ENCODE data around the gene BCAS3.
"Not testable (repeated sequence)": the region's sequence is repeated elsewhere in the genome, so short reads cannot be mapped to it uniquely, and the experiment has no call there.

Gene BCAS3

DNA sequence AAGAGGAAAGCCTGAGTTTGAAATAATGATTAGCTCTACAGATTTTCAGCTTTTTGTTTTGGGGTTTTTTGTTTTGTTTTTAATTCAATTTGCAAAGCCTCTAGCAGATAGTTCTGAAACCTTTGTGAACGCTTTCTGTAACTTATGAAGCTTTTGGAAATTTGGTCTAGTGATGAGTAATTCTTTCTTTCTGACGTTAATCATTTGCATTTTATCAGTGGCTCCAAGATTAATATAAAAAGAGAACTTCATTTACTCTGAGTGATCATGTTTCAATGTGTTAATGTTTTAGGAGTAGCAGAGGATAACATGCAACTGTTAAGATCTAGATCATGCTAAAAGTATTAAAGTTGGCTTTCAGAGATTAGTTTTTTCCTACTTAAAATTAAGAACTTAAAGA lies 561.7 kb downstream of the BCAS3 start:
- Histone ChIP-seq H3K9me2 (replicated peaks; ENCODE audit: control insufficient read depth, low read length) (no peaks in the 10 kb centered on the region), H4K20me1 (ENCODE audit: control insufficient read depth, insufficient read depth, low read depth, low read length) (no peaks in the 10 kb centered on the region), H3F3A (ENCODE audit: control insufficient read depth, insufficient read depth) (no peaks in the 10 kb centered on the region), H3K27ac (ENCODE audit: low read depth, low read length) (no peak overlapping the region), H3K36me3 (ENCODE audit: control insufficient read depth, low read length) (no peaks in the 10 kb centered on the region), H3K4me2 (ENCODE audit: low read length) (no peak overlapping the region), H3K27me3 (ENCODE audit: control insufficient read depth, low read length) (no peaks in the 10 kb centered on the region), H3K9me3 (ENCODE audit: control insufficient read depth, insufficient read depth, low read length) (no peaks in the 10 kb centered on the region), H3K4me3 (ENCODE audit: low read length) (no peak overlapping the region), H3K4me1 (ENCODE audit: control insufficient read depth, low read length) (no peaks in the 10 kb centered on the region), H3K79me2 (ENCODE audit: control insufficient read depth, low read length) (no peaks in the 10 kb centered on the region)
- TF ChIP-seq EZH2phosphoT487 (IDR thresholded peaks at IDR 0.05; ENCODE audit: borderline replicate concordance, low read length) = no peak
- TF ChIP-seq, protein P1, sequence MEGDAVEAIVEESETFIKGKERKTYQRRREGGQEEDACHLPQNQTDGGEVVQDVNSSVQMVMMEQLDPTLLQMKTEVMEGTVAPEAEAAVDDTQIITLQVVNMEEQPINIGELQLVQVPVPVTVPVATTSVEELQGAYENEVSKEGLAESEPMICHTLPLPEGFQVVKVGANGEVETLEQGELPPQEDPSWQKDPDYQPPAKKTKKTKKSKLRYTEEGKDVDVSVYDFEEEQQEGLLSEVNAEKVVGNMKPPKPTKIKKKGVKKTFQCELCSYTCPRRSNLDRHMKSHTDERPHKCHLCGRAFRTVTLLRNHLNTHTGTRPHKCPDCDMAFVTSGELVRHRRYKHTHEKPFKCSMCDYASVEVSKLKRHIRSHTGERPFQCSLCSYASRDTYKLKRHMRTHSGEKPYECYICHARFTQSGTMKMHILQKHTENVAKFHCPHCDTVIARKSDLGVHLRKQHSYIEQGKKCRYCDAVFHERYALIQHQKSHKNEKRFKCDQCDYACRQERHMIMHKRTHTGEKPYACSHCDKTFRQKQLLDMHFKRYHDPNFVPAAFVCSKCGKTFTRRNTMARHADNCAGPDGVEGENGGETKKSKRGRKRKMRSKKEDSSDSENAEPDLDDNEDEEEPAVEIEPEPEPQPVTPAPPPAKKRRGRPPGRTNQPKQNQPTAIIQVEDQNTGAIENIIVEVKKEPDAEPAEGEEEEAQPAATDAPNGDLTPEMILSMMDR (IDR thresholded peaks at IDR 0.05; ENCODE audit: low read depth, low read length, poor library complexity, severe bottlenecking) = no peak

DNA sequence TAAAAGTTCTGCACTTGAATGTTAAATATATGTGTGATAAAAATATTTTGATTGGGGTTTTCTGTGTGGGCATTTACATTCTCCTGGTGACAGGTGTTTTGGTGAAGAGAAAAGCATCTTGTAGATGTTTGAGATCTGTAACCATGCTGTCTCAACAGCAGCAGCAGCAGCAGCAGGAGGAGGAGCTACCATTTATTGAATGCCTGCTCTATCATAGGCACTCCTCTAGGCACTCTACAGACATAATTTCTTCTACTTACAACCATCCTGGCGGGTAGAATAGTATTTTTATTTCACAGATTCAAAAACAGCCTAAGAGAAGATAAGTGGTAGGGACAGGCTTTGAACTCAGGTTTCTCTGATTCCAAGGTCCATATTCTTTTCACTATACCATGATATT lies 562.3 kb downstream of the BCAS3 start:
- TF ChIP-seq, protein P1 (IDR thresholded peaks at IDR 0.05; ENCODE audit: low read depth, low read length, poor library complexity, severe bottlenecking) = no peak
- no peak for TF ChIP-seq EZH2phosphoT487 (IDR thresholded peaks at IDR 0.05; ENCODE audit: borderline replicate concordance, low read length)
- no peaks in the 10 kb centered on the region for H3K9me3 ChIP-seq (ENCODE audit: control insufficient read depth, insufficient read depth, low read length)
- no peak overlapping the region for H3K27ac ChIP-seq (ENCODE audit: low read depth, low read length)
- no peak overlapping the region for H3K4me3 ChIP-seq (ENCODE audit: low read length)
- H3K4me2 ChIP-seq (ENCODE audit: low read length) = no peak overlapping the region
- no peaks in the 10 kb centered on the region for H3K79me2 ChIP-seq (ENCODE audit: control insufficient read depth, low read length)
- no peaks in the 10 kb centered on the region for H3K27me3 ChIP-seq (ENCODE audit: control insufficient read depth, low read length)
- H4K20me1 ChIP-seq (ENCODE audit: control insufficient read depth, insufficient read depth, low read depth, low read length) = no peaks in the 10 kb centered on the region
- no peaks in the 10 kb centered on the region for H3F3A ChIP-seq (ENCODE audit: control insufficient read depth, insufficient read depth)
- no peaks in the 10 kb centered on the region for H3K36me3 ChIP-seq (ENCODE audit: control insufficient read depth, low read length)
- H3K9me2 ChIP-seq (replicated peaks; ENCODE audit: control insufficient read depth, low read length) = no peaks in the 10 kb centered on the region
- no peaks in the 10 kb centered on the region for H3K4me1 ChIP-seq (ENCODE audit: control insufficient read depth, low read length)

DNA sequence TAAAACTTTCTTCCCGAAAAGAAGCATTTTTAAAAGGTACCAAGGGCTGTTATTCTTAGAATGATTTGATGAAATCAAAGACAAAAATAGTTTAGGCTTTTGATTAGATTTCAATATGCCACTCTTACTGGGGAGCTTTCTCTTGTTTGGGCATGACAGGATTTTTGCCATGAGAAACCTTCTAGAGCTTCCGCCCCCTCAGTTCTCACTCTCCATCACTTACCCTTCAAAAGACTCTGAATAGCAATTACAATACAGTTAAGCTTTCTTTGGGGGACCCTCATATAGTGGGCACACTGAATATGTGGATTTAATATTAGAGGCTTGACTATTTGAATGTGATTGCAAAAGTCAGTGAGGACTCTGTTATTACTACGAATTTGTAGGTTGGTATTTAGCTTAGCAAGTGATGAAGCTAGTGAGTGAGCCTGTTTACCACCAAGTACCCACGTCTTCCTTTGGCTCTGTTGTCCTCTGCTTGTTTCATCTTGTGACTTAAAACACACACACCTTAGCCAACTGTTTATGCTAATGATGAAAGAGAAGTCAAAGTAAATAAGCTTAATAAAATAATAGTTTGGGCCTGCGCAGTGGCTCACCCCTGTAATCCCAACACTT lies 563.3 kb downstream of the BCAS3 start:
- Histone ChIP-seq H3K4me1 (ENCODE audit: control insufficient read depth, low read length) (no peaks in the 10 kb centered on the region), H4K20me1 (ENCODE audit: control insufficient read depth, insufficient read depth, low read depth, low read length) (no peaks in the 10 kb centered on the region), H3K27ac (ENCODE audit: low read depth, low read length) (no peak overlapping the region), H3K79me2 (ENCODE audit: control insufficient read depth, low read length) (no peaks in the 10 kb centered on the region), H3K4me3 (ENCODE audit: low read length) (no peak overlapping the region), H3K9me2 (replicated peaks; ENCODE audit: control insufficient read depth, low read length) (no peaks in the 10 kb centered on the region), H3K27me3 (ENCODE audit: control insufficient read depth, low read length) (no peaks in the 10 kb centered on the region; the same call in 1 of the 2 replicates), H3K36me3 (ENCODE audit: control insufficient read depth, low read length) (no peaks in the 10 kb centered on the region), H3F3A (ENCODE audit: control insufficient read depth, insufficient read depth) (no peaks in the 10 kb centered on the region), H3K9me3 (ENCODE audit: control insufficient read depth, insufficient read depth, low read length) (no peaks in the 10 kb centered on the region), H3K4me2 (ENCODE audit: low read length) (no peak overlapping the region)
- TF ChIP-seq, protein P1 (IDR thresholded peaks at IDR 0.05; ENCODE audit: low read depth, low read length, poor library complexity, severe bottlenecking) = no peak
- no peak for TF ChIP-seq EZH2phosphoT487 (IDR thresholded peaks at IDR 0.05; ENCODE audit: borderline replicate concordance, low read length)

DNA sequence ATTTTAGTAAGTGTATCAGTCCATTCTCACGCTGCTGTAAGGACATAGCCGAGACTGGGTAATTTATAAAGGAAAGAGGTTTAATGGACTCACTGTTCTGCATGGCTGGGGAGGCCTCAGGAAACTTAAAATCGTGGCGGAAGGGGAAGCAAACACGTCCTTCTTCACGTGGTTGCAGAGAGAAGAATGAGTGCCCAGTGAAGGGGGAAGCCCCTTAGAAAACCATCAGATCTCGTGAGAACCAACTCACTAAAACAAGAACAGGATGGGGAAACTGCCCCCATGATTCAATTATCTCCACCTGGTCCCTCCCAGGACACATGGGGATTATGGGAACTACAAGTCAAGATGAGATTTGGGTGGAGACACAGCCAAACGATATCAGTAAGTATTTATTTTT lies 567.3 kb downstream of the BCAS3 start:
- H3K4me3 ChIP-seq (ENCODE audit: low read length); H3K27me3 ChIP-seq (ENCODE audit: control insufficient read depth, low read length); H3K4me2 ChIP-seq (ENCODE audit: low read length); H3K36me3 ChIP-seq (ENCODE audit: control insufficient read depth, low read length); H3K4me1 ChIP-seq (ENCODE audit: control insufficient read depth, low read length); H4K20me1 ChIP-seq (ENCODE audit: control insufficient read depth, insufficient read depth, low read depth, low read length); H3F3A ChIP-seq (ENCODE audit: control insufficient read depth, insufficient read depth); H3K9me3 ChIP-seq (ENCODE audit: control insufficient read depth, insufficient read depth, low read length); H3K9me2 ChIP-seq (replicated peaks; ENCODE audit: control insufficient read depth, low read length); H3K27ac ChIP-seq (ENCODE audit: low read depth, low read length); H3K79me2 ChIP-seq (ENCODE audit: control insufficient read depth, low read length): not testable (repeated sequence)

All from DOHH2 (cell line).